GM10266 (cell line): Measurements from ENCODE around the gene USP47.

Experiments
- DNase-seq: peaks from one replicate; pipeline ENCODE4 v3.0.0; 2012; ENCODE audit errors: extremely low spot score
- TF ChIP-seq, protein P1 (sequence below): IDR thresholded peaks from 2 replicates; pipeline ENCODE4 v1.5.1; 2012; ENCODE audit warnings: mild to moderate bottlenecking, low read depth; ENCODE audit not compliant: control insufficient read depth, insufficient read depth; ENCODE audit errors: missing control alignments

Gene USP47

DNA sequence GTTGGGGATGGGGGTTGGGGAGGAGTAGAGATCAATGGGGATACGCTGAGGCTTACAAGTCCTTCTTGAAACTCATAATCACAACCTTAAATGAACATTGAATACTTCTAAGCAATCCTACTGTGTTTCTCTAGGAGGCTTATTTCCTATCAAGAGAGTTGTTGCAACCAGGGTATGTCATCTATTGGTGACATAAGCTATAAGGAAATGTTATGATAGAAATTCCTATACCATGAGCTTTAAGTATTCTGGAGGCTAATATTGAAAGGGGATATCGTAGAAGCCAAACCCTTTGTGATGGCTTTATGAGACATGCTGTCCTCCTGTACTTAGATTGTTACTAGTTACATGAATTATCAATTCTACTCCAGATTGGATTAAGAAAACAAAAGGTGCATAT is 93.8 kb downstream of the USP47 start:
- no peak for DNase-seq
- TF ChIP-seq, protein P1, sequence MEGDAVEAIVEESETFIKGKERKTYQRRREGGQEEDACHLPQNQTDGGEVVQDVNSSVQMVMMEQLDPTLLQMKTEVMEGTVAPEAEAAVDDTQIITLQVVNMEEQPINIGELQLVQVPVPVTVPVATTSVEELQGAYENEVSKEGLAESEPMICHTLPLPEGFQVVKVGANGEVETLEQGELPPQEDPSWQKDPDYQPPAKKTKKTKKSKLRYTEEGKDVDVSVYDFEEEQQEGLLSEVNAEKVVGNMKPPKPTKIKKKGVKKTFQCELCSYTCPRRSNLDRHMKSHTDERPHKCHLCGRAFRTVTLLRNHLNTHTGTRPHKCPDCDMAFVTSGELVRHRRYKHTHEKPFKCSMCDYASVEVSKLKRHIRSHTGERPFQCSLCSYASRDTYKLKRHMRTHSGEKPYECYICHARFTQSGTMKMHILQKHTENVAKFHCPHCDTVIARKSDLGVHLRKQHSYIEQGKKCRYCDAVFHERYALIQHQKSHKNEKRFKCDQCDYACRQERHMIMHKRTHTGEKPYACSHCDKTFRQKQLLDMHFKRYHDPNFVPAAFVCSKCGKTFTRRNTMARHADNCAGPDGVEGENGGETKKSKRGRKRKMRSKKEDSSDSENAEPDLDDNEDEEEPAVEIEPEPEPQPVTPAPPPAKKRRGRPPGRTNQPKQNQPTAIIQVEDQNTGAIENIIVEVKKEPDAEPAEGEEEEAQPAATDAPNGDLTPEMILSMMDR, result no peak

DNA sequence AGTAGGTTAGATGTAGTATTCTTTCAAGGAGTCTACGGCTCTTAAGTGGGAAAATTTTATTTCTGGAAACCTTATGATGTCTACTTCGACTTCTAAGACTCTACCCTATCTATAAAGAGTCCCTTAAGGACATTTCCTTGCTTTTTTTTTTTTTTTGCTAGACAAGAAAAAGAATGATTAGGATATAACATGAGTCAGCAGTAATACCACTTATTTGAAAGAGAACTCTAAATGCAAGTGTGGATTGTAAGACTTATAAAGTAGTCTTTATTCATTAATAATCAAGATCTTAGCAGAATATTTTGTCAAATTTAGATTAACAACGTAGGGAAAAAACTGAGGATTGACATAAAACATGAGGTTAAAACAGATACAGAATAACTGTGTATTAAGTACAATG is 95.7 kb downstream of the USP47 start:
- TF ChIP-seq, protein P1, result no peak
- no peak for DNase-seq

DNA sequence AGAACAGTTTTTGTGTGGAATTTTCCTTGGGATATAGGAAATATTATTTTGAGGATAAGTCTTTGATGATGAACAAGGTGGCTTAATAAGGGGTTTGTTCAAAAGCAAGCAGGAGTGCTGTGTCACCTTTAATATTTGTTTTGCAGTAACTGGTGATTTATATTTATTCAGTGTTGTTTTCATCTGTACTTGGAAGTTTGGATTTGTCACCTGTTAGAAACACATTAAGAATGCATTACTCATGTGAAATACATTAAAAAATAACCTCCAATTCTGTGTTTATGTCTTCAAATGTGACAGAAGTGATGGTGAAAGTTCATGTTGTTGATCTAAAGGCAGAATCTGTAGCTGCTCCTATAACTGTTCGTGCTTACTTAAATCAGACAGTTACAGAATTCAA is 96.2 kb downstream of the USP47 start:
- TF ChIP-seq, protein P1, result no peak
- DNase-seq, result no peak

DNA sequence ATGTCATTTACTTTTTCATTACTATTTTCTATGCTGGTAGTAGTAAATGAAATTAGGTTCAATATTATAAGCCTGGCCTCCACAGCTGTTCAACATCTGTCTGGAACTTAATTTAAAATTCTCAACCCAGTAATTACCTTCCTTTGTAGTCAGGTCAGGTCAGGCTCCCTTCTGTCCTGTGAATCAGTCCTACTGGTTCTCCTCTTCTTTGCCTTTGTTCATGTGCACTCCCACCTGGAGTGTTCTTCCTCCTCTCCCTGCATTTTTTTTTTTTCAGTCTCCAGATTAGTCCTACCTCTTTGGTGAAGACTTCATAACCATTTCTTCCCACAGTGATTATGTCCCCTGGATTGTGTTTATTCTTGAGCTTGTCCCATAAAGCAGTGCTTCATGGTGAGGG is 98.8 kb downstream of the USP47 start:
- TF ChIP-seq, protein P1, result no peak
- no peak for DNase-seq

DNA sequence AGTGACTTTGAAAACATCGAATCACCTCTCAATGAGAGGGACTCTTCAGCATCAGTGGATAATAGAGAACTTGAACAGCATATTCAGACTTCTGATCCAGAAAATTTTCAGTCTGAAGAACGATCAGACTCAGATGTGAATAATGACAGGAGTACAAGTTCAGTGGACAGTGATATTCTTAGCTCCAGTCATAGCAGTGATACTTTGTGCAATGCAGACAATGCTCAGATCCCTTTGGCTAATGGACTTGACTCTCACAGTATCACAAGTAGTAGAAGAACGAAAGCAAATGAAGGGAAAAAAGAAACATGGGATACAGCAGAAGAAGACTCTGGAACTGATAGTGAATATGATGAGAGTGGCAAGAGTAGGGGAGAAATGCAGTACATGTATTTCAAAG is 100.9 kb downstream of the USP47 start:
- TF ChIP-seq, protein P1, result no peak
- DNase-seq, result no peak

DNA sequence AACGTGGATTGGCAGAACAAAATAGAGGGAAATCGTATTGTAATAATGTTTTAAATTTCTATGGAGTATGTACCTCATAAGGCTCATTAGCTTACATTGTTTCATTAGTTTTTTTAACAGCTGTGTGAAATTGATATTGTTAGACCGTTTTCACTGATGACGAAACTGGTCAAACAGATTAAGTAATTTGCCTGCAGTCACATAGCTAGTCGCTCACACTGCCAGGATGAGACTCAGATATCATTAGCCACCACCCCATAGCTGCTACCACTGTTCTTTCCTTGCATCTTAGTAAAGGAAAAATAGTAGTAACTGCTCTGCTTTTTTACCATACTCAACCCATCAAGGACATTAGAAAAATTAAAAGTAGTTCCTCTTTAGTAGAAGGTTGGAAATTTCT is 102.7 kb downstream of the USP47 start:
- no peak for DNase-seq
- TF ChIP-seq, protein P1, result no peak

DNA sequence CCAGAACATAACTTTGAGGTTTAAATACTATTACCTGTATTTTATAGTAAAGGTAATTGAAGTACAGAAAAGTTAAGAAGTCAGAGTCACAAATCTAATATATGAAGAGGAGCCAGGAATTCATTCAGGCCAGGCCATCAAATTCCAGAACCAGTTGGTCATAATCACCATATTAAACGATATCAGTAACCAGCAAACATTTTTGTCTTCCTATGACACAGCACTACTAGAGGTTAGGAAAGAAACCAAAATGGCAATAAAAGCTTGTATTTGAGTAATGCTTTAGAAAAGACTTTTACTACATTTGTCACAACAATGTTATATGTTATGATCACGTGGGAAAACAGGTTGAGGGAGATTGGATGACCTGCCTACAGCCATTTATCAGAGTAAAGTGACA is 104.4 kb downstream of the USP47 start:
- no peak for DNase-seq
- TF ChIP-seq, protein P1, result no peak
